GM19455 (cell line): Measurements from ENCODE around the gene DNAJB1.

Experiments
- ATAC-seq: cut with Tn5 transposase; IDR thresholded peaks from one replicate; pipeline ENCODE4 v1.9.1; 2021; ENCODE audit not compliant: unreplicated experiment

The DNAJB1 gene

DNA sequence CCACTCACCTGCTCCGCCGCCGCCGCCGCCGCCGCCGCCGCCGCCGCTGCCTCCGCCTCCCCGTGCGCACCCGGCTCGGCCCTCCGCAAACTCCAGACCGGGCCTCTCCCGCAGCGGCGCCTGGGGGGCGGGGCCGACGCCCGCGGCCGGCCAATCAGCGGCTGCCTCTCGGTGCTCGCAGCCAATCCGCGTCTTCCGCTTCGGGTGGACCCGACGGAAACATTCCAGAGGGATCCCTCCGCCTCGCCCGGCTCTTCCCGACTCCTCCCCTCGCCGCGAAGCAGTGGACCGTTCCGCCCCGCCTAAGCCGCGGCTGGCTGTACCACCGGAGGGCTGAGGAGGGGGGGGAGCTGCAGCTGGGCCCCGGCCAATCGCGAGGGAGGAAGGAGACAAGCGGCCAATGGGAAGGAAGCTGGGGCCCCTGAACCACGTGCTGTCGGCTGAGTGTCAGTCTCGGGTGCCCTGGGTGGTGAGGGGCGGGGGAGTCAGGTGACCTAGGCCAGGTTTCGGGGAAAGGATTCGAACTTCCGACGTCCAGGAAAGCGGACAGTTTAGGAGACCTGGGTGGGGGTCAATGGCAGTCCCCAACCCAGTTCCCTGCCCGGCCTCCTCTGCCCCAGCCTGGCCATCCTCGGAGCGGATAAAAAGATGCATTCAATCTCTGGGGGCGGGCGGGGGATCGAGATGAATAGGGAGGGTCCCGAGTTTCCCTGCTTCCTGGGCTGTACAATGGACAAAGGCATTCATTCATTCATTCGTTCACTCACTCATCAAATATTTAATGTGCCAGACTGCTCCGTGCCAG lies 22.0 kb downstream of the DNAJB1 start, which contains the start of gene GIPC1:
Gene GIPC1, minus strand, starts transcription at position 99 of the 805 bp plus-strand sequence. CDS start 13,151 bp downstream, outside the sequence.
- peak; percentile 69 for ATAC-seq

DNA sequence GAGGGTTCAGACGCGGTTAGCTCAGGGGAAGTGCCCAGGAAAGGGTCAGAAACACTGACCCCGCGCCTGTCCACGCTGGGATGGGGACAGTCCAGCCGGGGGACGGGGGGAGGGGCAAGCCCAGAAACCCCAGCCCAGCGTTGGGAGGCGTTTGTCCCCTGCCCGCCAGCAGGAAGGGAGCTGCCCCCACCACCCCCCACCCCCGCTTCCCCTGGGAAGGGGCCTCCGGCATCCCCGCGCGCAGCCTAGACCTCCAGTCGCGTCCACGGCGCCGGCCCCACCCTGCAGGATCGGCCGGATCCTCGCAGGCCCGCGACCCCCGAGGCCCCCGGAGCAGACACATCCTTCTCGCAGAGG lies 22.5 kb downstream of the DNAJB1 start:
- ATAC-seq, result no peak

DNA sequence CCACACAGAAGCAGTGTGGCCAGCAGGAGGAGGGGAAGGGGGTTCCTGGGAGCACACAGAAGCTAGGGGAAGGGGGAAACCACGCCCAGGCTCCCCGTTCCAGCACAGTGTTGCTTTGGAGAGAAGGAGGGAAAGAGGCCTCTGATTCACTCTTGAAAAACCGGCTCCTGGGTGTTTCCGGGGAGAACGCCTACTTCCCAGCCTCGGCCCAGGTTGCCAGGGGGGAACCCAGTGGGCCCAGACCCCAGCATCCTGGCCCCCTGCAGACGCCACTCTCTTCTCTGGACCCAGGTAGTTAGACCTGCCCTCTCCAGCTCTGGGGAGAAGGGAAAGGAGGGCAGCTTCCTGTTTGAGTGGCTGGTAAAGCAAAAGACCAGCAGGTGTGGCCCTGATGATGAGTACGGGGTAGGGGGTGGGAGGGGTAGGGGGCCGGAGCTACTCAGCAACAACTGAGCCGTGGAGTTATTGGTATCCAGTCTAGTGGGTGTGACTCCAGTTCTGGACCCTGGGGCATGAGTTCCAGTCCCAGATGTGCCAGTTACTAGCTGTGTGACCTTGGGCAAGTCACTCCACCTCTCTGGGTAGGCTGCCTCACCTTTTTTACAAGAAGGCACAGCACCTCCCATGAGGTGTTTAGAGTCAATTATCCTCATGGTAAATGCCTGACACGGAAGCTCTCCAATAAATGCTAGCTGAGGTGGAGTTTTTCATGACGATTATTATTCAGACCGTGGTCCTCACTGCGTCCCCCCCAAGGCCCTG lies 23.1 kb downstream of the DNAJB1 start:
- no peak for ATAC-seq

DNA sequence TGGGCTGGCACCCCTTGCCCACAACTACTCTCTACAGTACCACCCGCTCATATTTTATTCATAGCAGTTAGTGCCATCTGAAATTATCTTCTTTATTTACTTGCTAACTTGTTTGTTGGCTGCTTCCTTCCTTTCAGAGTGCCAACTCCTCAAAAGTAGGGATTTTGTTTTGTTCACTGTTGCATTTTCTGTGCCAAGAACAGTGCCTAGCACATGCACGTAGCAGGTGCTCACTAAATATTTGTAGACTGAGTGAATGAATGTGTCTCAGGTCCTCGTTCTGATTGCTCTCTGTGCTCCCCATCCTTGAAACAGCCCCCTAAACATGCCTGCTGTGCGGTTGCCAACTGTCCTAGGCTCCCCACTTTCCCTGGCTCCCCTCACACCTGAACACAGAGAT lies 23.8 kb downstream of the DNAJB1 start:
- ATAC-seq, result no peak

DNA sequence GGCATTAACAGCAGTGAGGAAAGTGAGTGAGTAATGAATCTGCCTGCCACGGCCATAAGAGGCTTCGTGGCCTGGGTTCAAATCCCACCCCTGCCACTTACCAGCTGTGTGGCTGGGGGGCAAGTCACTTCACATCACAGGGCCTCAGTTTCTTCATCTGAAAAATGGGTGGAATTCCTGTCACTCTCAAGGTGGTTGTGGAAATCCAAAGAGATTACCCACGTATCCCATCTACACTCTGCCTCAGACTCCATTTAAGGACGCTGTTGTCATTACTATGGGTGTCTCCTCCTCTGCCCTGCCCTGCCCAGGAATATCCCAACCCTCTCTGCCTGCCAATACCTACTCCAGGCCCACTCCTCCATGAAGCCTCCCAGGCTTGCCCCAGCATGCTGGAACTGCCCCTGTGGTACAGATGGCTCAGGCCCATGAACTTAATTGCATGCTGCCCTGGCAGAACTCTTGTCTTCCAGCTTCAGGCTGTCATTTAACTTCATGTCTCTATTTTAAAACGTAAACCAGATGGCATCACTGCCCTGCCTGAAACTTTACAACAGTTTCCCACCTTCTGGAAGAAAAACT lies 25.4 kb downstream of the DNAJB1 start:
- no peak for ATAC-seq

DNA sequence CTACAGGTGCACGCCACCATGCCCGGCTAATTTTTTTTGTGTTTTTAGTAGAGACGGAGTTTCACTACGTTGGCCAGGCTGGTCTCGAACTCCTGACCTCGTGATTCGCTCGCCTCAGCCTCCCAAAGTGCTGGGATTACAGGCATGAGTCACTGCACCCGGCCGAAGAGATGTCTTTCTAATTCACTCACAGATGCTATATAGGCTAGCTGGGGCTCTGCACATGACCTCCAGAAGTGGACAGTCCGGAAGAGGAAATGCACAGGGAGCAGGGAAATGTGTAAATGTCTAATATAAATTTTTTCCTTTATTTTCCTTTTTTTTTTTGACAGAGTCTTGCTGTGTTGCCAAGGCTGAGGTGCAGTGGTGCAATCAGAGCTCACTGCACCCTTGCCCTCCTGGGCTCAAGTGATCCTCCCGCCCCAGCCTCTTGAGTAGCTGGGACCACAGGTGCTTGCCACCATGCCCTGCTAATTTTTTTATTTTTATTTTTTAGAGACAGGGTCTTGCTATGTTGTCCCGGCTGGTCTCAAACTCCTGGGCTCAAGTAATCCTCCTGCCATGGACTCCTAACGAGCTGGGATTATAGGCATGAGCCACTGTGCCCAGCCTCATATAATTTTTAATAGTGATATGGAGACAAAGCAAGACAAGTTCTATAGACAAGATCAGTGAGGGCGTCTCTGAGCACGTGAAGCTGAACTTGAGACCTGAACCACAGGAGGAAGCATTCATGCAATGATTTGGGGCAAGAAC lies 30.6 kb downstream of the DNAJB1 start:
- no peak for ATAC-seq

DNA sequence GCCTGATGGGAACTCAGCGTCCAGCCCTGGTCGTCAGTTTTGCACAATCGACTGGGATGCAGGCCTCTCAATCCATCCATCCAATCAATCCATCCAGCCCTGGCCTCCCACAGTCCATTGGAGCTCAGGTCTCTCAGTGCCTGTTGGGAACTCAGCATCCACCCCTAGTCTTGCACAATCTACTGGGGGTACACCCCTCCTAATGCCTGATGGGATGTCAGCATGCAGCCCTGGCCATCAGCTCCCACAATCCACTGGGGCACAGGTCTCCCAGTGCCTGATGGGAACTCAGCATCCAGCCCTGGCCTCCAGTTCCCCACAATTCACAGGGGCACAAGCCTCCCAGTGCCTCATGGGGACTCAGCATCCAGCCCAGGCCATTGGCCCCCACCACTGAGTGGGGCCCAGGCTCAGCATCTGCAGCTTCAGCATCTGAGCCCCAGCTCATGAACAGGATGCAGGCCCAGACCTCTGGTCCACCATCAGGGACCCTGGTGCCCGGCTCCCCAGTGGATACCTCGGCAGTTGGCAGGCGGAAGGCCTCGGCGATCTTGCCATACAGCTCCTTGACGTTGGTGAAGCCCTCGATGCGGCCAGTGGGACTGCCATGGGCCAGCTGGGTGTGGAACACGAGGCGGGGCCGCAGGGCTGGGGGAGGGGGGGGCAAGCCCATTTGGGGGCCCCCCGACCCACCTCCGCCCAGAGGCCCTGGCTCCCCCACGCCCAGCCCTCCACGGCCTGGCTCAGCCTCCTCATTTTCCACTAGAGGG lies 35.8 kb downstream of the DNAJB1 start:
- ATAC-seq, result no peak

DNA sequence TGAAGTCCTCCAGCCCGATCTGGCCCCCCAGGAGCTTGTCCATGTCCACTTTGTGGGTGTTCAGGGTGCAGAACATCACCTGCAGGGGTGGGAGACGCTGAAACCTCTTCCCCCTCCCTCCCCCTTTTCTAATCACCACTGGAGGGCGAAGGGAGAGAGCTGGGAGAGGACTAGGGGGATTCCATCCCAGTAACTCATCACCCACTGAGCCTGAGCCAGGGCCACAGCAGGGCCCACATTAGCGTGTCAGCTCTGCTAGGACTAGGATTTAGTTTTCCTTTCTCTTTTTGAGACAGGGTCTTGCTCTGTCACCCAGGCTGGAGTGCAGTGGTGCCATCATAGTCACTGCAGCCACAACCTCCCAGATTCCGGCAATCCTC lies 37.5 kb downstream of the DNAJB1 start:
- ATAC-seq, result no peak

DNA sequence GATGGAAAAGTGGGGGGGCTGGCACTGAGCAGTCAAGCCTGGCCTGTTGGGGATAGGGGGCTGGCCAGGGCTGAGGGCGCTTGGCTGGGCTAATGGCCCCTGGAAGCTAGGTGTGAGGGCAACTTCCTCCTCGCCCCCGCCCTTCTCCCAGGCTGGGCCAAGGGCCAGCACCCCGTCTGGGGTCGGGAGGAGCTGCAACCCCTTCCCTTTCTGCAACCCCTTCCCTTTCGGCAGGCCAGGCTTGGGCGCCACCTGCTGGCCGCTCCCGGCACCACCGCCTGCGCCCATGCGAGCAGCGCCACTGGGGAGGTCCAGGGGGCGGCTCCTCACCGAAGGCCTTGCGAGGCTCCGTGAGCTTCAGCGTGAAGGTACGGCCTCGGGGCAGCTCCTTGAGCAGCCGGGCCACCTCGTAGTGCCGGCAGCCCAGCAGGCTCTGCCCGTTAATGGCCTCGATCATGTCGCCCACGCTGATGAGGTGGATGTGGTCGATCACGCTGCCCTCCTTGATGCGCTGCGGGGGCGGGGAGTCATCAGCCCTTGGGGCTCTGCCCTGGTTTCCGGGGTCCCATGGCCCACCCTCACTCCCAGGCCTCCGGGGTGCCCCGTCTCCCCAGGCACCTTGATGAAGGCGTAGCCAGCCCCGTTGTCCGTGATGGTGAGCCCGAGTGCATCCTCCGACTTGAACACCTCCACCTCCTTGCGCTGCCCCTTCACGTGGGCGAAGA lies 38.1 kb downstream of the DNAJB1 start:
- no peak for ATAC-seq

DNA sequence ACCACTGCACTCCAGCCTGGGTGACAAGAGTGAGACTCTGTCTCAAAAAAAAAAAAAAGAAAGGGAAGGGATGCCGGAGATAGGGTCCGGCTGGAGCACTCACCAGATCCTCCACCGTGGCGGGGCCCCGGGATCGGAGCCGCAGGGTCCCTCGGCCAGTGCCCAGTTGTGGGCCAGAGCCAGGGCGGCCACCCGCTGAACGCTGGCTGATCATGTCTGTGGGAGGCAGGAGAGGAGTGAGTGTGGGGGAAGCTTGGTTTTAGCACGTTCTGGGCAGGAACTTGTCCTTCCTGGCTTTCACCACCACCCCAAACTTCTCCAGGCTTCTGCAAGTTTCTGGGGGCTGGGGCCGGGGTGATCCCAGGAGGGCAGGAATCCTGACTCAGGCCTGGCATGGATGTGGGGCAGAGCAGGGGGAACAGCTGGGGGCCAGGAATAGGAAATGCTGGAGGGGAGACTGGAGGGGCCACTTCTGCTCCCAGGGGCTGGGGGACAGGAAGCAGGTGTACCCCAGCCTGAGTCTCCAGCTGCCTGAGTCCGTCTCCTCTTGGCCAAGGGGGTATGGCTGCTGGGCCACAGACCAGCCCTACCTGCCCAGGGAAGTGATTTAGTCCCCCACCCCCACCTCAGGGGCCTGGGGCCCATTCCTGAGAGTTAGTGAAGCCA lies 38.8 kb downstream of the DNAJB1 start:
- no peak for ATAC-seq

DNA sequence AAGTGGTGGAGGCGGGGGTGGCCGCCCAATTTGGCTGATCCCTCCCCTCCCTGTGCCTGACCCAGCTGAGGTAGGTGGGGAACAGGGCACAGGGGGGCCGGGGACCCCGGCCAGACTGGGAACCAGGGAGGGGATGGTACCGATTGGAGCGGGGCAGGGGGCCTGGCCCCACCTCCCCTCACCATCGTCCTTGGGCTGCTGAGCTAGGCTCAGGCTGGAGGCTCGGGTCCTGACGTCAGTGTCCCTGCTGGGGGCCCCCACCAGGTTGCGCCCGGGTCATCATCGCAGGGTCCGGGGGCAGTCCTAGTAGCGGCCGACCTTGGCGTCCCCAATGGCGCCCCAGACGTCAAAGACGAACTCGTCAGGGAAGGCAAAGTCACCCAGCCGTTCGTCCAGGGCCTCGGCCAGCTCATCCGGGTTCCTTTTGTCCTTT lies 40.1 kb downstream of the DNAJB1 start:
- no peak for ATAC-seq

DNA sequence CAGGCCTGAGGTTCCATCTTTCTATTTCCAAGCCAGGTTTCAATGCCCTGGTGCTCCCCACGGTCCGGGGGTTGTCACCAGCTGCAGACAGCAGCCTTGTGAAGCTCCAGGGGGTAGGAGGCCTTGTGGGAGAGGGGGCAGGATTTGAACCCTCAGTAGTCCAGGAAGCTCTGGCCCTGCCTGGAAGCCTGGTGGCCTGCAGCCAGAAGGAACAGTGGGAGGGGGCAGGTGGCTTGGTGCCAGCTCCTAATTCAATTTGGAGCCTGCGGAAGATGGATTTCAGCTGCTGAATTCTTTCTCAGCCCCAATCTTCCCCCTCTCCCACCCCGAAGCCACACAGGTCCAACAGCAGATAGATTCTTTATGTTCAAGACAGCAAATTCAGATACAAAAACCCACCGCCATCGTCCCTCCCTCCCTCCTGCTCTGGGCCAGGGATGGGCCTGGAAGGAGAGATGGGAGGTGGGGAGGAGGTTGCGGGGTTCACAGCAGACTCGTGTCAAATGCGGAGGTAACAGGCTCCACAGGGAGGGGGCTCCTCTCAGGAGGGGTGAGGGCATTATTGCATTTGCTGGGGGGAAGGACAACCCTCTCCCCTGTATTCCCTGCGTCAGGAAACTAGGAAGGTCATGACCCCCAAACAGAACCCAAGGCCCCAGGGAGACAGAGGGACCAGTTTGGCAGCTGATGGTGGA lies 40.6 kb downstream of the DNAJB1 start:
- no peak for ATAC-seq

DNA sequence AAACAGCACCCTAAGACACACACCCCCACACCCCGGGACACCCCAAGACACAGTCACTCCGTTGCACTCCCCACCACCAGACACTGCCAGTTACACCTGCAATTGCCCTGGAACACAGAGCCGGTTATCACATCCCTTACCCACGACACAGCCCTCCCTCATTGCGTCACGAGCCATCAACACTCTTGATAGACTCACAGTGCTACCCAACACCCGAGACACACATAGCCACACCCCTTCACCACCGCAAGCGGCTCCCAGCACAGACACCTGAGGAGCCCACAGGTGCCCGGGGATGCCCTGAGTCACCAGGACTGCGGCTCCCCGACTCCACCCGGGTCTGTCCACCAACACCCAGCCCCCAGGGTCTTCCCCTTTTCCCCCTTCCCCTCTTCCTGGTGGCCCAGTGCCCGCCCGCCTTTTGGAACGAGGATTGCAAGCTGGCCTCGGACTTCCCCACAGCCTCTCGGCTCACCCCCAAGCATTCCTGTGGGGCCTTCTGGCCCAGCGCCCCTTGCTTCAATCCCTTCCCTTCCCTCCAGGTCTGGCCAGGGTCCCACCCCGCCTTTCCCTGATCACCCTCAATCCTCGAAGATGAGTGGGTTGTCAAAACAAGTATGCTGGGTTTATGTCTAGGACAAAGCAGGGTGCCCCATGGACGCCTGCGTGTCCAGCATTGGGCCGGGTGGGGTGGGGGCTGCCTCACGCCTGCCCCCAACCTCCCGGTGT lies 41.4 kb downstream of the DNAJB1 start:
- no peak for ATAC-seq

DNA sequence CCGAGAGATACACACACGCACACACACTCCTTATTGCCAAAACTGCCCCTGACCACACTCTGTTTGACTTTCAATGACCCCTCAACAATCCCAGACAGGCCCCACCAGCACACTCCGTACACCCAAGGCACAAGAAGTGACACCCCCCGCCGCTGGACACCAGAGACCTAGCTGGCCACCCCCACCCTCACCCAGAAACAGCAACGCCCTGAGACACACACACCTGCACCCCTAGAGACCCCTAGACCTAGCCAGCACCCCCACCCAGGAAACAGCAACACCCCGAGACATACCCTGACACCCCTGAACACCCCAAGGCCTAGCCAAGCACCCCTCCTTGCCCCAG lies 41.9 kb downstream of the DNAJB1 start:
- no peak for ATAC-seq

DNA sequence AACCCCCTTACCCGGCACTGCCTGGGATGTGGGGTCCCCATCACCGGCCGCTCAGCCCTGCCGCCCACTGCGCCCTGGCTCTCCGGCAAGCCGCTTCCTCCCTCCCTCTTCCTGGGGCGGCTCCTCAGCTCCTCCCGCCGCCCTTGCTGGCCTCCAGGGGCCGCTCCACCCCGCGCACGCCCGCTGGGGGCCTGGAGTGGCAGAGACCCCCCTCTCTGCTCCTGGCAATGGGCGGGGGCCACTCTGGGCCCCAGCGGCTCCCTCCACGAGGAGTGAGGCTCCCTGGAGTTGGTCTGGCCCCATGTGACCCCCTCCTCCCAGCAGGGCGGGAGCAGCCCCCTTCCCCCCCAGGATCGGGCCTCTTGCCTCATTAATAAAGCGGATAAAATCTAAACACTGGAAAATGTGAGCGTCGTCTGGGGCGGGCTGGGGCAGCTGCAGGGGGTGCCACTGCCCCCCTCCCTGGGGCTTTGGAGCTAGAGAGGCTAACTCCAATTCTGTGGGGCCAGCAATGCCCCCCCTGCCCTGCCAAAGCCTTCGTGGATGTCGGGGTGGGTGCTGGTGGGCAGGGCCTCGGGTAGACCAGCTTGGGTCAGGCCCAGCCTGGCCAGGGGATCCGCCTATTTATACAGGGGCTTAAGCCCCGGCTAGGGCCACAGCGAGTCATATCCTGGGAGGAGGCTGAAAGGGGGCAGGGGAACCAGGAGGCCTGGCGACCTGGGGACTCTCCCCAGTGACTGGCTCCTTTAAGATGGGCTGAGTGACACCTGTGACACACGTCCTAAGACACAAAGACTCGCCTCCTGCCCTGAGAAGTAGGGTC lies 42.7 kb downstream of the DNAJB1 start, which contains the start of gene PTGER1:
Gene PTGER1, minus strand, starts transcription at position 104 of the 823 bp plus-strand sequence. CDS start 1,034 bp downstream, outside the sequence.
- ATAC-seq, result no peak

DNA sequence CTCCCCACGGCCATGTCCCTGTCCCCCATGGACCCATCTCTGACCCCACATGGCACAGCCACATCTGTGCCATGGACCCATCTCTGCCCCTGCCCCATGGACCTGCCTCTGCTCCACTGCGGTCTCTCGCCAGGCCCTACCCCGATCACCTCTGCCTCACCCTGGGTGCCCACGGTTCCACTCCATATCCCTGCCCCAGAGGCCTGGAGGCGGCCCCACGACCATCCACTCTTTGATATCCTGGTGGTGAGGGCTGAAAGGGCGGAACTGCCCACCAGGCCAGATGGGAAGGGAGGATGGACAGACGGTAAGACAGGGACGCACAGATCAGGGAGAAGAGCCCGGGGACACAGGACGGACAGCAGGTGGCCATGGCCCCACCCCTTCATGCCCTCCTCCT lies 43.4 kb downstream of the DNAJB1 start:
- ATAC-seq, result no peak

DNA sequence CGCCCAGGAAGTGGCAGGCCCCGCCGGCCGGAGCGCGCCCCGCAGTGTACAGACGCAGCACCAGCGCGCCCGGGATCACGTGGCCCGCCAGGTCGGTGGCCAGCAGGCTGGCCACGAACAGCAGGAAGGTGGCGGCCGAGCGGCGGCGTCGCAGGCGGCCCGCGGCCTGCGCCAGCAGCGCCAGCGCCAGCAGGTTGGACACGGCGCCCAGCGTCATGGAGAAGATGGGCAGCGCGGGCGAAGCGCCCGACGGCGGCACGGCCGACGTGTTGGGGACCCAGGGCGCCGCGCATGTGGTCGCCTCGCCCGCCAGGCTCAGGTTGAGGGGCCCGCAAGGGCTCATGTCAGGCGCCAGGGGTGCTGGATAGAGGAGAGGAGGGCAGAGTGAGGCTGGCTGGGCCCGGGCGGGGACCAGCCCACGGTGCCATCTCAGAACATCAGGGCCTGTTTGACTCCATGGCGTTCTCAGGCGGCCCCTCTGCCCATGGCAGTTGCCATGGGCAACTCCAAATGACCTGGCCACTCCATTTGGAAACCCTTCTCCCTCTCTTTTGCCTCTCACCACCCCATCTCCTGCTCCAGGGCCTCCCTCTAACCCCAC lies 44.1 kb downstream of the DNAJB1 start:
- no peak for ATAC-seq
